Choroid plexus epithelial cell (primary cell): ENCODE measurements around the gene NMB.

ENCODE experiments used
- DNase-seq: peaks from one replicate; pipeline ENCODE4 v3.0.0-alpha.2; 2010; ENCODE audit warnings: low read depth
- H3K4me3 ChIP-seq: 2 replicates; pipeline ENCODE4 v1.5.1; 2011; ENCODE audit warnings: low read depth, mild to moderate bottlenecking, control low read depth, low read length, moderate library complexity
- TF ChIP-seq, protein P1 (sequence below): conservative IDR thresholded peaks from 2 replicates; pipeline ENCODE4 v1.5.1; 2011; ENCODE audit warnings: low read depth, mild to moderate bottlenecking, control low read depth, inconsistent platforms, low read length, moderate library complexity

The NMB gene

DNA sequence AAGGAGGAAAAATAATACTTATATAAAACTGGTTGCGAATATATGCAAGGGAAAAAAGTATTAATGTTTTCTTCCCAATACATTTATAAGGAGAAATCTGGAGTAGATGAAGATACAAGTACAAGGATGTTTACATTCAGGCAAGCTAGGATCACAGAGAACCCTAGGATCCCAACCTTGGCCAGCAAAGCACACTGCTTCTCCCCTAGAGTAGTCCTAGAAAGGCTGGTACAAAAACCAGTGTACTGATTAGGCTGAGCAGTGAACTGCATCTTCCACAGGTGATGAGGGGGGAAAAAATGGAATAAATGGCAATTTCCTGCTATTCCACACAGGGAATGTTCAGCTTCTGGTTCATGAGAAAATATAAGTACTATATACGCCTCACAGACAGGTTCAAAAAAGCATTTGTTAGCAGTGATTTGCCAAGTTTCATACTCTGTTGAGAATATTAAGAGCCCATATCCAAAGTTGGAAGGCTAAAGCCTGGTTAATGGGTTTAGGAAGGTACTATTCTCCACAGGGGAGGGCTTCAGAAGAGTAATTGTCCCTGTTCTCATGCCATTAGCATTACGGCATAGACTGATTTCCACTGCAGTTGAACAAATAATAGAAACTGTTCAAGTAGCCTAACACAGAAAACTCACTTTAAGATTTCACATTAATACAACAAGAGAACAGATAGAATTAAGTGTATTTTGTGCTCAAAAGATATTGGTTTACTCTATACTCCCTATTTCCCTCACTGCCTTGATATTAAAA, 10.4 kb upstream of the NMB start:
- TF ChIP-seq, protein P1, sequence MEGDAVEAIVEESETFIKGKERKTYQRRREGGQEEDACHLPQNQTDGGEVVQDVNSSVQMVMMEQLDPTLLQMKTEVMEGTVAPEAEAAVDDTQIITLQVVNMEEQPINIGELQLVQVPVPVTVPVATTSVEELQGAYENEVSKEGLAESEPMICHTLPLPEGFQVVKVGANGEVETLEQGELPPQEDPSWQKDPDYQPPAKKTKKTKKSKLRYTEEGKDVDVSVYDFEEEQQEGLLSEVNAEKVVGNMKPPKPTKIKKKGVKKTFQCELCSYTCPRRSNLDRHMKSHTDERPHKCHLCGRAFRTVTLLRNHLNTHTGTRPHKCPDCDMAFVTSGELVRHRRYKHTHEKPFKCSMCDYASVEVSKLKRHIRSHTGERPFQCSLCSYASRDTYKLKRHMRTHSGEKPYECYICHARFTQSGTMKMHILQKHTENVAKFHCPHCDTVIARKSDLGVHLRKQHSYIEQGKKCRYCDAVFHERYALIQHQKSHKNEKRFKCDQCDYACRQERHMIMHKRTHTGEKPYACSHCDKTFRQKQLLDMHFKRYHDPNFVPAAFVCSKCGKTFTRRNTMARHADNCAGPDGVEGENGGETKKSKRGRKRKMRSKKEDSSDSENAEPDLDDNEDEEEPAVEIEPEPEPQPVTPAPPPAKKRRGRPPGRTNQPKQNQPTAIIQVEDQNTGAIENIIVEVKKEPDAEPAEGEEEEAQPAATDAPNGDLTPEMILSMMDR, result no peak
- no peak overlapping the region for H3K4me3 ChIP-seq
- DNase-seq, result no peak

DNA sequence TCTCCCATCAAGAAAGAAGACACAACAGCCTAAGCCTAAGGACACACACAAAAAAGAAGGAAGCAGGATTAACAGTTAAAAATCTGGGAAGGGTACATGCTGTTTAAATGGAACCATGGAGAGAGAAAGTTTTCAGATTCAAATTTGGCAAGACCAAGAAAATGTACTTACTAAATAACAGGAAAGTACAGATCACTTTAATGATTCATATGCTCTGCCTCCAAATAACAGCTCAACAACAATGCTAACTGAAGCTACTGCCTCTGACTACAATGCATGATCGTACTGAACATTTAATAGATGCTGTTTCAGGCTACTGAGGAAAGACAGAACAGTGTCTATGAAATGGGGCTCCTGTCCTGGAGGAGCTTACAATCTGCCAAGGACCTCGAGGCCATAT, 8.4 kb upstream of the NMB start:
- TF ChIP-seq, protein P1, result no peak
- H3K4me3 ChIP-seq, result no peak overlapping the region
- no peak for DNase-seq

DNA sequence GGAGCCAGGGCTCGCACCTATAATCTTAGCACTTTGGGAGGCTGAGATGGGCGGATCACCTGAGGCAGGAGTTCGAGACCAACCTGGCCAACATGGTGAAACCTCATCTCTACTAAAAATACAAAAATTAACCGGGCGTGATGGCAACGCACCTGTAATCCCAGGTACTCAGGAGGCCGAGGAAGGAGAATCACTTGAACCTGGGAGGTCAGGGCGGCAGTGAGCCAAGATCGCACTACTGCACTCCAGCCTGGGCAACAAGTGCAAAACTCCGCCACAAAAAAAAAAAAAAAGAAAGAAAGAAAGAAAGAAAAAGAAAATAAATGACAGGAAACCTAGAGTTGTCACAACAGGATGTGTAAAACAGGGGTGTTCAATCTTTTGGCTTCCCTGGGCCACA, 3.0 kb upstream of the NMB start:
- DNase-seq, result no peak
- TF ChIP-seq, protein P1, result no peak
- no peak overlapping the region for H3K4me3 ChIP-seq

DNA sequence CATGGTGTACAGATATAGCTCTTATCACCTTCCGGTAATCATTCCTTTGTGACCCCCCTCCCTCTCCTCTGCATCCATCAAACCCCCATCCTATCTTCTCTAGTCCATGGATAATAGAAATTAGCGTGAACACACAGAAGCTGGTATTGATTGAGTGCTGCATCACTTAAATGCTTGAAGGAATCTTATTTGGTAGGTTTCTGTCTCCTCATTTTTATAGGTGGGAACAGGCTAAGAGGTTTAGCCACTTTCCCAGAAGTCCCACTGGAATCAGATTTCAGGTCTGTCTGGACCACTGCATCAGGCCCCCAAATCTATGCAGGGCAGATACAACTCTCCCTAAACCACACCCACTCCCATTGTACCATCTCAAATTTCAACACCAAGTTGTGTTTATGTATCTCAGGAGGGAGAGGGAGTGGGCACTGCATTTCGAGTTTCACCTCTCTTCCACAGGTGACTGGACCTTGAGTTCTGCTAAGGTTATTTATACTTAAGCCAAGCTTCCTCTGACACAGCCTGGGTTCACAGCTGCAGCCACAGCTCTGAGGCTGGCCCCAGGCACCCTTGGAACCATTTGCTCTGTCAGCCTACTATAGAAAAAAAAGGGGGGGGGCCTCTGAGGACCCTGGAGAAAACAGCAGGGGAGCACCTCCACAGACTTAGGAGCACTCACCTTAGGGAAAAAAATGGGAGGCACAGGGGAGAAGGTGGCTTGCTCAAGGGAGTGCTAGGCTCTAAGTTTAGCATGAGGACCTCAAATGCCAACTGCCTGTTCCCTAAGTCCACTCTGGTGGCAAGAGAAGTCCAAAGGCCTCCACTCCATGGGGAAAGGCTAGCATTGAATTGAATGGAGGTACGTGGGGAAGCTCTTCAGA, 2.1 kb upstream of the NMB start:
- TF ChIP-seq, protein P1, result no peak
- H3K4me3 ChIP-seq, result no peak overlapping the region
- no peak for DNase-seq

DNA sequence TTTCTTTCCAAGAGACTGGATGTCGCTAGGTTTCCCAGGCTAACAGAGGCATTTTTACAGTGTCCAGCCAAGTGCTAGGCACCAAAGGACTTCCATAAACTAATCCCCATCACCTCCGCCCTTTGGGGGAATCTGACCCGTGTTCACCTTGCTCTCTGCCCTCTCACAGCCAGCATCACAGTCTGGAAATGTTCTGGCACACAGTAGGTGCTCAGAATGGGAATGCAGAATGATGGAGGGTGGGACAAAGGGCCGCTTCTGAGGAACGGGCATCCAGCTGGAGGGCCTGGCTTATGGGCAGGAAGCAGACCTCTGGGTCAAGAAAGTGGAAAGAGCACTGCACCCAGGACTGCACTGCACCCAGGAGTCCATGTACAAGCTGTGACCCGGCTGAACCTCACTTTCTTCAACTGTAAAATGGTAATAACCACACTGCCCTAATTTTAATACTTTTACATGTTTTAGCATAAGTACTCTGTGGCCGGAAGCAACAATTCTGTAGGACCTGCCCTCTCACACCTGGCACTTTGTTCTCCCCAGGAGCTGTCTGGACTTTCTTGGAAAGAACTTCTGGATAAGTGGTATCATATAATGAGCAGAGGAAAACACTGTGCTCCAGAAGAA, 901 bp upstream of the NMB start:
- H3K4me3 ChIP-seq, result peak overlapping the region; percentile 61
- TF ChIP-seq, protein P1, result no peak

DNA sequence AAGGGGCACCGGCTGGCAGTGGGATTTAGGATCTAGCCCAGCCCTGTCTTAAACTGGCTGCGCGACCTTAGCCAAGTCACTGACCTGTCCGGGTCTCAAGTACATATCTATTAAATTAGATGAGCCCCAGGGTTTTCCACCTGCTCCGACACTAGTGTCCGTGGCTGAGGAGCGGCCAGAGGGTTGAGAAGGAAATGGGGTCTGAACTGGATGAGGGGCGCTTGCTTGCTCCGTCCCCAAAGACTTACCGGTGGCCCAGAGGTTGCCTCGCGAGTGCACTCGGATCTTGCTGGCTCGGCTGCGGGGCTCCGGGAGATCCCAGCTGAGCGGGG, 285 bp downstream of the NMB start:
- TF ChIP-seq, protein P1, result no peak
- peak overlapping the region; percentile 61 for H3K4me3 ChIP-seq
- DNase-seq, result no peak

More for the DNA sequence above, 901 bp upstream of the NMB start:
- no peak for DNase-seq
